WTC11 (cell line): ENCODE measurements around the gene ZFYVE28. TPM values are rescaled to one million over a fixed set of nuclear protein-coding genes. Genes with fewer than 3 reads are reported as not detected.

Source experiments
- ATAC-seq: fragments of 200-7000 bp; cut with Tn5 transposase; 2 replicates; pipeline ENCODE4 v1.10.0; 2021; ENCODE audit warnings: mild to moderate bottlenecking, moderate library complexity
- CTCF ChIA-PET: fragments of 300-600 bp; sonication (Branson Sonifier 250); formaldehyde crosslinking; loops from one replicate; lab custom pipeline; 2021; ENCODE audit warnings: antibody characterized with exemption; lab: Charles Lee
- POLR2A ChIA-PET: fragments of 350-600 bp; sonication (Branson Sonifier 250); formaldehyde crosslinking; loops from one replicate; lab custom pipeline; 2021; ENCODE audit warnings: antibody characterized with exemption; lab: Charles Lee
- DNase-seq: peaks from one replicate; pipeline ENCODE4 v3.0.0; 2021; ENCODE audit warnings: low spot score
- H3K27ac Mint-ChIP-seq: 2 replicates; pipeline ENCODE4 v1.8.0; 2021; ENCODE audit warnings: mixed read lengths
- H3K27me3 Mint-ChIP-seq: 2 replicates; pipeline ENCODE4 v1.8.0; 2021; ENCODE audit warnings: low read depth, mild to moderate bottlenecking, moderate library complexity, mixed read lengths
- H3K36me3 Mint-ChIP-seq: 2 replicates; pipeline ENCODE4 v1.8.0; 2021; ENCODE audit warnings: mixed read lengths
- H3K4me1 Mint-ChIP-seq: 2 replicates; pipeline ENCODE4 v1.8.0; 2022; ENCODE audit warnings: mixed read lengths
- H3K4me3 Mint-ChIP-seq: 2 replicates; pipeline ENCODE4 v1.8.0; 2021; ENCODE audit warnings: mild to moderate bottlenecking, moderate library complexity, mixed read lengths
- H3K9me3 Mint-ChIP-seq: 2 replicates; pipeline ENCODE4 v1.8.0; 2021; ENCODE audit warnings: mixed read lengths
- CREB1 ChIP-seq: sonication (generic); formaldehyde crosslinking; IDR thresholded peaks from 2 replicates; pipeline ENCODE4 v1.8.0; 2023; ENCODE audit warnings: mild to moderate bottlenecking, missing genetic modification reagents
- CREM ChIP-seq: sonication (generic); formaldehyde crosslinking; IDR thresholded peaks from 2 replicates; pipeline ENCODE4 v1.8.1; 2022; ENCODE audit warnings: mild to moderate bottlenecking, missing genetic modification reagents, moderate library complexity
- ESRRA ChIP-seq: sonication (generic); formaldehyde crosslinking; IDR thresholded peaks from 2 replicates; pipeline ENCODE4 v1.8.1; 2022; ENCODE audit warnings: mild to moderate bottlenecking, missing genetic modification reagents, borderline replicate concordance
- ETV6 ChIP-seq: sonication (generic); formaldehyde crosslinking; IDR thresholded peaks from 2 replicates; pipeline ENCODE4 v1.8.1; 2022; ENCODE audit warnings: mild to moderate bottlenecking, missing genetic modification reagents
- FOXK1 ChIP-seq: sonication (generic); formaldehyde crosslinking; IDR thresholded peaks from 2 replicates; pipeline ENCODE4 v1.8.0; 2022; ENCODE audit warnings: mild to moderate bottlenecking, moderate library complexity, missing genetic modification reagents
- GABPB1 ChIP-seq: sonication (generic); formaldehyde crosslinking; IDR thresholded peaks from 2 replicates; pipeline ENCODE4 v1.8.1; 2023; ENCODE audit warnings: mild to moderate bottlenecking, missing genetic modification reagents
- MXD4 ChIP-seq: fragments of 250-450 bp; sonication (Bioruptor Pico); IDR thresholded peaks from 2 replicates; pipeline ENCODE4 v1.8.0; 2021; ENCODE audit warnings: mild to moderate bottlenecking, moderate library complexity, borderline replicate concordance
- NFATC4 ChIP-seq: fragments of 250-450 bp; sonication (Bioruptor Pico); IDR thresholded peaks from 2 replicates; pipeline ENCODE4 v1.9.0; 2021; ENCODE audit warnings: mild to moderate bottlenecking
- SOX15 ChIP-seq: fragments of 250-450 bp; sonication (Bioruptor Pico); IDR thresholded peaks from 2 replicates; pipeline ENCODE4 v1.9.0; 2021; ENCODE audit warnings: mild to moderate bottlenecking
- TEAD1 ChIP-seq: sonication (generic); formaldehyde crosslinking; IDR thresholded peaks from 2 replicates; pipeline ENCODE4 v1.8.0; 2022; ENCODE audit warnings: mild to moderate bottlenecking, missing genetic modification reagents
- ZNF219 ChIP-seq: sonication (generic); formaldehyde crosslinking; IDR thresholded peaks from 2 replicates; pipeline ENCODE4 v1.8.0; 2023; ENCODE audit warnings: missing genetic modification reagents, mild to moderate bottlenecking, borderline replicate concordance
- ZNF396 ChIP-seq: fragments of 250-450 bp; sonication (Bioruptor Pico); IDR thresholded peaks from 2 replicates; pipeline ENCODE4 v1.8.0; 2021; ENCODE audit warnings: mild to moderate bottlenecking, moderate library complexity, borderline replicate concordance
- total RNA-seq: library from RNA; stranded (reverse); gene quantifications from 3 replicates; pipeline ENCODE4 v1.2.3, GENCODE V29; 2021
- TF ChIP-seq, protein P1 (sequence below): fragments of 250-450 bp; sonication (Bioruptor Pico); IDR thresholded peaks from 2 replicates; pipeline ENCODE4 v1.8.0; 2021; ENCODE audit warnings: mild to moderate bottlenecking
- TF ChIP-seq, protein P2 (sequence below): sonication (generic); formaldehyde crosslinking; conservative IDR thresholded peaks from 2 replicates; pipeline ENCODE4 v1.8.1; 2022; ENCODE audit warnings: mild to moderate bottlenecking, missing genetic modification reagents
- TF ChIP-seq, protein P3 (sequence below): sonication (generic); formaldehyde crosslinking; IDR thresholded peaks from 2 replicates; pipeline ENCODE4 v1.8.0; 2023; ENCODE audit warnings: mild to moderate bottlenecking, missing genetic modification reagents
- TF ChIP-seq, protein P4 (sequence below): sonication (generic); formaldehyde crosslinking; IDR thresholded peaks from 2 replicates; pipeline ENCODE4 v1.8.0; 2023; ENCODE audit warnings: missing genetic modification reagents, mild to moderate bottlenecking, borderline replicate concordance
- TF ChIP-seq, protein P5 (sequence below): sonication (generic); formaldehyde crosslinking; IDR thresholded peaks from 2 replicates; pipeline ENCODE4 v1.8.1; 2022; ENCODE audit warnings: missing genetic modification reagents, borderline replicate concordance

Gene ZFYVE28
- total RNA-seq, 1 experiment from 2014 or later = 7.8 TPM

DNA sequence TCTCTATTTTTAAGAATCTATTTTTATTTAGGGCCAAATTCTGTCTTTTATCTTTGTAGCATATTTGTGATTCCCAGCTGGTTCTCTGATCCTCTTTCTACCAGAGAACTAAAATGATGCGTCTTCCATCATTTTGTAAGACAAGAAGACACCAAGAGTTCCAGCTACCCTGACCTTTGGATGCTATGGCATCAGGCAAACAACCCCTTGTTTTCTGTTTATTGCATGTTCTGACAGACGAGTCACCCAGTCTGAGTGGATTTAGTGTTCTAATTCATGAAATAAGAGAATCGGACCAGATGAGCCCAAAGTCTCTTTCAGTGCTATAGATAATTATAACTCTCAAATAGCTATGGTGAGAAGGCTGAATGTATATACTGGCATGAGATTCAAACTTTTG lies 69.7 kb downstream of the ZFYVE28 start (continued):
- TF ChIP-seq, protein P1, sequence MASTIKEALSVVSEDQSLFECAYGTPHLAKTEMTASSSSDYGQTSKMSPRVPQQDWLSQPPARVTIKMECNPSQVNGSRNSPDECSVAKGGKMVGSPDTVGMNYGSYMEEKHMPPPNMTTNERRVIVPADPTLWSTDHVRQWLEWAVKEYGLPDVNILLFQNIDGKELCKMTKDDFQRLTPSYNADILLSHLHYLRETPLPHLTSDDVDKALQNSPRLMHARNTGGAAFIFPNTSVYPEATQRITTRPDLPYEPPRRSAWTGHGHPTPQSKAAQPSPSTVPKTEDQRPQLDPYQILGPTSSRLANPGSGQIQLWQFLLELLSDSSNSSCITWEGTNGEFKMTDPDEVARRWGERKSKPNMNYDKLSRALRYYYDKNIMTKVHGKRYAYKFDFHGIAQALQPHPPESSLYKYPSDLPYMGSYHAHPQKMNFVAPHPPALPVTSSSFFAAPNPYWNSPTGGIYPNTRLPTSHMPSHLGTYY (CRISPR knock-in tag) = no peak
- TF ChIP-seq SOX15 (no peak), TEAD1 (CRISPR knock-in tag) (no peak), MXD4 (CRISPR knock-in tag) (no peak), FOXK1 (no peak), ZNF396 (no peak)
- TF ChIP-seq, protein P2, sequence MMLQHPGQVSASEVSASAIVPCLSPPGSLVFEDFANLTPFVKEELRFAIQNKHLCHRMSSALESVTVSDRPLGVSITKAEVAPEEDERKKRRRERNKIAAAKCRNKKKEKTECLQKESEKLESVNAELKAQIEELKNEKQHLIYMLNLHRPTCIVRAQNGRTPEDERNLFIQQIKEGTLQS (CRISPR knock-in tag) = no peak

DNA sequence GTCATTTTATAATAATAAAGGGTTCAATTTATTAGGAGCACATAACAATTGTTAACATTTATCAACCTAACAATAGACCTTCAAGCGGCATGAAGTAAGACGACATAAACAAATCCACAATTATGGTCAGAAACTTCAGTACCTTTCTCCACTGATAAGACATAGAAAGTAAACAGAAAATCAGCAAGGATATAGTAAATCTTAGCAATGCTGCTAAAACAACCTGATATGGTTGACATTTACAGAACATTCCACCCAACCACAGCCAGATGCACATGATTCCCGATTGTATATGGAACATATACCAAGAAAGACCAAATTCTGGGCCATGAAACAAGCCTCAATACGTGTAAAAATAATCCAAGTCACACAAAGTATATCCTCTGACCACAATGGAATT lies 71.3 kb downstream of the ZFYVE28 start:
- Mint-ChIP-seq H3K4me1 (no peaks in the 10 kb centered on the region), H3K9me3 (peaks cover 7% of the 10 kb centered on the region; the same call in 1 of the 2 replicates), H3K27me3 (no peaks in the 10 kb centered on the region; the same call in 1 of the 2 replicates), H3K36me3 (no peaks in the 10 kb centered on the region), H3K4me3 (no peak overlapping the region), H3K27ac (no peak overlapping the region)
- ChIA-PET POLR2A (no interaction called here), CTCF (no interaction called here)
- ATAC-seq (no peak), DNase-seq (no peak)
- TF ChIP-seq ZNF396 (no peak), CREB1 (CRISPR knock-in tag) (no peak), ETV6 (CRISPR knock-in tag) (no peak), CREM (no peak), GABPB1 (CRISPR knock-in tag) (no peak), ESRRA (CRISPR knock-in tag) (no peak), ZNF219 (CRISPR knock-in tag) (no peak), NFATC4 (CRISPR knock-in tag) (no peak)
- TF ChIP-seq, protein P3, sequence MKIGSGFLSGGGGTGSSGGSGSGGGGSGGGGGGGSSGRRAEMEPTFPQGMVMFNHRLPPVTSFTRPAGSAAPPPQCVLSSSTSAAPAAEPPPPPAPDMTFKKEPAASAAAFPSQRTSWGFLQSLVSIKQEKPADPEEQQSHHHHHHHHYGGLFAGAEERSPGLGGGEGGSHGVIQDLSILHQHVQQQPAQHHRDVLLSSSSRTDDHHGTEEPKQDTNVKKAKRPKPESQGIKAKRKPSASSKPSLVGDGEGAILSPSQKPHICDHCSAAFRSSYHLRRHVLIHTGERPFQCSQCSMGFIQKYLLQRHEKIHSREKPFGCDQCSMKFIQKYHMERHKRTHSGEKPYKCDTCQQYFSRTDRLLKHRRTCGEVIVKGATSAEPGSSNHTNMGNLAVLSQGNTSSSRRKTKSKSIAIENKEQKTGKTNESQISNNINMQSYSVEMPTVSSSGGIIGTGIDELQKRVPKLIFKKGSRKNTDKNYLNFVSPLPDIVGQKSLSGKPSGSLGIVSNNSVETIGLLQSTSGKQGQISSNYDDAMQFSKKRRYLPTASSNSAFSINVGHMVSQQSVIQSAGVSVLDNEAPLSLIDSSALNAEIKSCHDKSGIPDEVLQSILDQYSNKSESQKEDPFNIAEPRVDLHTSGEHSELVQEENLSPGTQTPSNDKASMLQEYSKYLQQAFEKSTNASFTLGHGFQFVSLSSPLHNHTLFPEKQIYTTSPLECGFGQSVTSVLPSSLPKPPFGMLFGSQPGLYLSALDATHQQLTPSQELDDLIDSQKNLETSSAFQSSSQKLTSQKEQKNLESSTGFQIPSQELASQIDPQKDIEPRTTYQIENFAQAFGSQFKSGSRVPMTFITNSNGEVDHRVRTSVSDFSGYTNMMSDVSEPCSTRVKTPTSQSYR (CRISPR knock-in tag) = no peak
- TF ChIP-seq, protein P4, sequence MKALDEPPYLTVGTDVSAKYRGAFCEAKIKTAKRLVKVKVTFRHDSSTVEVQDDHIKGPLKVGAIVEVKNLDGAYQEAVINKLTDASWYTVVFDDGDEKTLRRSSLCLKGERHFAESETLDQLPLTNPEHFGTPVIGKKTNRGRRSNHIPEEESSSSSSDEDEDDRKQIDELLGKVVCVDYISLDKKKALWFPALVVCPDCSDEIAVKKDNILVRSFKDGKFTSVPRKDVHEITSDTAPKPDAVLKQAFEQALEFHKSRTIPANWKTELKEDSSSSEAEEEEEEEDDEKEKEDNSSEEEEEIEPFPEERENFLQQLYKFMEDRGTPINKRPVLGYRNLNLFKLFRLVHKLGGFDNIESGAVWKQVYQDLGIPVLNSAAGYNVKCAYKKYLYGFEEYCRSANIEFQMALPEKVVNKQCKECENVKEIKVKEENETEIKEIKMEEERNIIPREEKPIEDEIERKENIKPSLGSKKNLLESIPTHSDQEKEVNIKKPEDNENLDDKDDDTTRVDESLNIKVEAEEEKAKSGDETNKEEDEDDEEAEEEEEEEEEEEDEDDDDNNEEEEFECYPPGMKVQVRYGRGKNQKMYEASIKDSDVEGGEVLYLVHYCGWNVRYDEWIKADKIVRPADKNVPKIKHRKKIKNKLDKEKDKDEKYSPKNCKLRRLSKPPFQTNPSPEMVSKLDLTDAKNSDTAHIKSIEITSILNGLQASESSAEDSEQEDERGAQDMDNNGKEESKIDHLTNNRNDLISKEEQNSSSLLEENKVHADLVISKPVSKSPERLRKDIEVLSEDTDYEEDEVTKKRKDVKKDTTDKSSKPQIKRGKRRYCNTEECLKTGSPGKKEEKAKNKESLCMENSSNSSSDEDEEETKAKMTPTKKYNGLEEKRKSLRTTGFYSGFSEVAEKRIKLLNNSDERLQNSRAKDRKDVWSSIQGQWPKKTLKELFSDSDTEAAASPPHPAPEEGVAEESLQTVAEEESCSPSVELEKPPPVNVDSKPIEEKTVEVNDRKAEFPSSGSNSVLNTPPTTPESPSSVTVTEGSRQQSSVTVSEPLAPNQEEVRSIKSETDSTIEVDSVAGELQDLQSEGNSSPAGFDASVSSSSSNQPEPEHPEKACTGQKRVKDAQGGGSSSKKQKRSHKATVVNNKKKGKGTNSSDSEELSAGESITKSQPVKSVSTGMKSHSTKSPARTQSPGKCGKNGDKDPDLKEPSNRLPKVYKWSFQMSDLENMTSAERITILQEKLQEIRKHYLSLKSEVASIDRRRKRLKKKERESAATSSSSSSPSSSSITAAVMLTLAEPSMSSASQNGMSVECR (CRISPR knock-in tag) = no peak

DNA sequence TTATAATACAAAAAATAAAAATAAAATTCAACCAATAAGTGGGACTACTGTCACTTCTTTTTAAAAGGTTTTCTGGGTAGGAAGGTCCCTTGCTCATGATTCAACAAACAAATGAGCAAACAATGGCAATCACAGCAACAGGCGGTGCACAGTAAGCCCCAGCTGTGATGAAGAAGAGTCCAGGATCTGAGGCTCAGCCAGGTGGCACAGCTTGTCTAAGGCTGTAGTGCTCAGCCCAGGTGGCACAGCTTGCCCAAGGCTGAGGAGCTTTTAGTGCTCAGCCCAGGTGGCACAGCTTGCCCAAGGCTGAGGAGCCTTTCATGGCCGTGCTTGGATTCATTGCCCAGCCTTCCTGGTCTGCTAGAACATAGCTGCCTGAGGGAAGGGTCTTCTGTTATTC lies 75.0 kb downstream of the ZFYVE28 start:
- Mint-ChIP-seq H3K27ac (no peak overlapping the region), H3K36me3 (no peaks in the 10 kb centered on the region), H3K27me3 (no peaks in the 10 kb centered on the region; the same call in 1 of the 2 replicates), H3K4me1 (peaks cover 5% of the 10 kb centered on the region), H3K9me3 (peaks cover 7% of the 10 kb centered on the region; the same call in 1 of the 2 replicates), H3K4me3 (no peak overlapping the region)
- CTCF ChIA-PET = interaction anchor here (0.8 kb wide), 1 partner anchor 11 kb away, joined by 5 read pairs; no protein-coding TSS in a partner anchor
- POLR2A ChIA-PET = no interaction called here
- no peak for ATAC-seq
- DNase-seq = no peak
- TF ChIP-seq, protein P5, sequence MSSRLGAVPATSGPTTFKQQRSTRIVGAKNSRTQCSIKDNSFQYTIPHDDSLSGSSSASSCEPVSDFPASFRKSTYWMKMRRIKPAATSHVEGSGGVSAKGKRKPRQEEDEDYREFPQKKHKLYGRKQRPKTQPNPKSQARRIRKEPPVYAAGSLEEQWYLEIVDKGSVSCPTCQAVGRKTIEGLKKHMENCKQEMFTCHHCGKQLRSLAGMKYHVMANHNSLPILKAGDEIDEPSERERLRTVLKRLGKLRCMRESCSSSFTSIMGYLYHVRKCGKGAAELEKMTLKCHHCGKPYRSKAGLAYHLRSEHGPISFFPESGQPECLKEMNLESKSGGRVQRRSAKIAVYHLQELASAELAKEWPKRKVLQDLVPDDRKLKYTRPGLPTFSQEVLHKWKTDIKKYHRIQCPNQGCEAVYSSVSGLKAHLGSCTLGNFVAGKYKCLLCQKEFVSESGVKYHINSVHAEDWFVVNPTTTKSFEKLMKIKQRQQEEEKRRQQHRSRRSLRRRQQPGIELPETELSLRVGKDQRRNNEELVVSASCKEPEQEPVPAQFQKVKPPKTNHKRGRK (CRISPR knock-in tag) = no peak
